GM18909 (cell line): ENCODE results near the gene ASCC3.
A peak's percentile ranks its signal among the peaks of the same experiment; 100 is the strongest.

ENCODE experiments used
- ATAC-seq: cut with Tn5 transposase; IDR thresholded peaks from one replicate; pipeline ENCODE4 v1.9.1; 2021; ENCODE audit warnings: mild to moderate bottlenecking; ENCODE audit not compliant: unreplicated experiment, poor library complexity

ASCC3 gene

GRCh38 chr6:100512203-100512862 lies 368.8 kb downstream of the ASCC3 start:
- ATAC-seq: no peak

- ATAC-seq: no peak
Measured at GRCh38 chr6:100509101-100509500, 372.0 kb downstream of the ASCC3 start.

GRCh38 chr6:100506651-100507050 lies 374.5 kb downstream of the ASCC3 start:
- no peak for ATAC-seq

DNA sequence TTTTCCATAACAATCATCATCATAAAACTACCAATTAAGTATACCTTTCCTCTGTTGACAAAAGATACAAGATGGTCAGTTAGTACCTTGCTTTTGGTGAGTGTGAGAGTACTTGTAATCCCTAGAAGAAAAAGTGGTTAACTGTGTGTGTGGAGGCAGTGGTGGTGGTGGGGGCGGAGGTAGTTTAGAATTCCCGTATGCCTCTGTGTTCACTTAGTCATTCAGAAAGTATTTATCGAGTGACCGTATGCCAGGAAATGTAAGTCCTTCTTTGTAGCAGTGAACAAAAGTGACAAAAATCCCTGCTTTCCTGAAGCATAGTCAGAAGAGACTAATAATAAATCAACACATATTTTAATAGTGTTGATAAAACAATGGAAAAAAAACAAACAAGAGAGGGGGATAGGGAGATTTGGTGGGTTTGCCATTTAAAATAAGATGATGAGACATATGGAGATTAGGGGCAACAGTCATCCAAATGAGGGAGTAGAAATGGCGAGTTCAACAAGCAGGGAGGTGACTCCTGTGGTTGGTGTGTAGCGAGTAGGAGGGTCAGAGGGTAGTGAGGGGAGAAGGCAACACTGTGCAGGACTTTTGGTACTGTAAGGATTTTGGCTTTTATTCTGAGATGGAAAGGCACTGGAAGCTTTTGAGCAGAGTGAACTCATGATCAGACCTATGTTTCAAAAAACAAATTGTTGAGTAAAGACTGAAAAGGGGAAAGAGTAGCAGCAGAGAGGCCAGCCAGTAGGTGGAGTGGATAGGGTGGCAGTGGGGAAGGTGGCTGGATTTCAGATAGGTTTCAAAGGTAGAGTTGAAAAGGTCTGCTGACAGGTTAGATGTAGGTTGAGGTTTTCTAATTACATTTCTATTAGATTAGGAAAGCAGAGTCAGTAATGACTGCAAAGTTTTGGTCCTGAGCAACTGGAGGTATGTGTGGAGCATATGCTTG lies 376.1 kb downstream of the ASCC3 start:
- ATAC-seq: no peak

DNA sequence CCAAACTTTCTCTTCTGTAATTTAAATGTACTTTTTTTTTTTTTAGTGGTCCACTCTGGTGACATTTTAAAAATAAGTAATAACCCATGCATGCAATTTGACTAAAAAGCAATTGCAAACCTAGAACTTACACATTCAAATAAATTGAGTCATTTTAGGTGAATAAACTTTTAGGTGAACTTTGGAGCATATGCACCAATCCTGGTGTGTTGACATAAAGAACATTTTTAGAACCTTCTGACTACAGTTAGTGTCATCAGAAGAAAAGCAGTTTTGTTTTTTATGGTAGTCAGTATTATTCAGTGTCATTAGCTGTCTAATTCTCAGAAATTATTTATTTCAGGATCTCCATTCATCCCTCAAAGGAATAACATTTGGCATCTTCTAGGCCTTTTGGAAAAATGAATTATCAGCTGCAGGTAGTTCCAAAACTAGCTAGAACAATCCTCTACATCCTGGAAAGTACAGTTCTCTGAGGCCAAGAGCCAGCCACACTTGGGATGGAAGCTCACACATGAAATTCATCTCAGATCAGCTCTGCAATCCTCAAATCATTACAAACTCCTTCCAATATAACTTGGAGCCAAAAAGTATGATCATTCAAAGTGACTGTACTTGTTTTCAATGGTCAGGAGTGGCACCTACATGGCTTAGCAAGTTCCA lies 378.0 kb downstream of the ASCC3 start:
- no peak for ATAC-seq

GRCh38 chr6:100493206-100493888 lies 387.8 kb downstream of the ASCC3 start:
- ATAC-seq: no peak

GRCh38 chr6:100491952-100492670 lies 389.0 kb downstream of the ASCC3 start:
- ATAC-seq: no peak

- ATAC-seq: no peak
Measured at GRCh38 chr6:100490065-100490464, 391.1 kb downstream of the ASCC3 start.

DNA sequence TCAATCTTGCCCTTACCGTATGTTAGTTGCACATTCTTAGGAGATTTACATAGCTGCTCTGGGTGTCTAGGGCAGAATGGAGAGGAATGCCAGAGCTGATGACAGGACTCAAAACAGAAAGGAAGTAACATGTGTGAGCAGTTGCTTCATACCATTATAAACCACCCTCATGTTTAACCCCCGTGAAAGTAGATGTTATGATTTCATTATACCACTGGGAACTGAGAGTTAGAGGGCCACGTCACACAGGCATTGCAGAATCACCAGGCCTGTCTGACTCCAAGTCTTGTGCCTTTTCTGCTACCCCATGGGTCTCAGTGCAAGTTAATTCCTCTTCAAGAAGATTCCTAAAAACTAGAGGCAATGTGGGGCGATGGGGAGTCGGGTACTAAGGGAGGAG lies 392.9 kb downstream of the ASCC3 start:
- no peak for ATAC-seq

DNA sequence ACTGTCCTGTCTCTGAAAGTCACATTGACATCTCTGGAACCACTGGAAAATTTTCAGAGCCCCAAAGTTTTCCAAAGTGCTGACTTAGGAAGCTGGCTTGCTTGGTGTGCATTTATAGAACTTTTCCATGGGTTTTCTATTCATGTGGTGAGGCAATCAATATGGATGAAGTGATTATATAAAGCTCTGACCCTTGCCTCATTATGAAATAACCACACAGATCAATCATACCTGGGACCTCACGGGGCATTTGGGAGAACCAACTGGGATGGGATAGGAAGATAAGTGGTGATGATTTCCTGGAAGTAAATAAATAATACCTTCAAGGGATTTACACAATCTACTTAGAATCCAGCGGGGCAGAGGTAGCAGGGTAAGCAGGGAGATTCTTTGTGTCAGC lies 393.5 kb downstream of the ASCC3 start:
- no peak for ATAC-seq

DNA sequence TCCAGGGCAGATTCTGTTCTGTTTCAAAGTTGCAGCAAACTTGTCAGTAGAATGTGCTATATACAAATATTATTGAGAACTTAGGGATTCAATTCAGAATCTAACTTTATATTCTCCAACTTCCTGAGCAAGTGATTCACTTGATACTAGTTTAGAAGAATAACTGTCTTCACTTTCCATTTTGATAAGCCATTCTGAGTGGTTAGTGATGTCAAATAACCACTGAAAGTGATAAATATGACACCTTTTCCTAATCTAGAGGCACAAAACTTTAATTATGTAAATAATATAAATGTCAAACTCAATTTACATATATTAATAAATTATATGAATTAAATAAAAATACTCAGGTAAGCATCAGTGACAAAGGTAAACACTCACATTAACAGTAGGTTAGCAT lies 395.9 kb downstream of the ASCC3 start:
- ATAC-seq: no peak

- peak; percentile 39 for ATAC-seq
Measured at GRCh38 chr6:100484474-100484873, 396.7 kb downstream of the ASCC3 start.

- ATAC-seq: no peak
Measured at GRCh38 chr6:100482698-100483097, 398.4 kb downstream of the ASCC3 start.

- ATAC-seq: peak; percentile 58
Measured at GRCh38 chr6:100479179-100480035, 401.7 kb downstream of the ASCC3 start.

- ATAC-seq: peak; percentile 77
Measured at GRCh38 chr6:100475554-100476320, 405.4 kb downstream of the ASCC3 start.

DNA sequence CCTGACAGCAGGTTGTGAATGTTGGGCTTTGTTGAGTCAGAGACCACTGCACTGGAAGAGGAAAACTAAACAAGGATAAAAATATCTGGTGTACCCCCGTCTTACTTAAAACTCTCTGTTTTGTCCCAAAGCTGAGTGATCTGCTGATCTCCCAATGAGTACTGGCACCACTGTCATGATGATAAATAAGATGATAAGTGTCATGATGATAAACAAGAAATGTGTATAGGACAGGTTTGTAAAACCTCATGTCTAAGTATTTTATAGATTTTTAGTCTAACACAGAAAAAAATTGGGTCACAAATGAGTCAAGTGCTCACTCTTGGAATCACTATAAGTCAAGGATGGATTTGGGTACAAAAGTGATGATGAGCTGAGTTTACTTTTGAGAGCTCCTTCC lies 407.9 kb downstream of the ASCC3 start:
- no peak for ATAC-seq

DNA sequence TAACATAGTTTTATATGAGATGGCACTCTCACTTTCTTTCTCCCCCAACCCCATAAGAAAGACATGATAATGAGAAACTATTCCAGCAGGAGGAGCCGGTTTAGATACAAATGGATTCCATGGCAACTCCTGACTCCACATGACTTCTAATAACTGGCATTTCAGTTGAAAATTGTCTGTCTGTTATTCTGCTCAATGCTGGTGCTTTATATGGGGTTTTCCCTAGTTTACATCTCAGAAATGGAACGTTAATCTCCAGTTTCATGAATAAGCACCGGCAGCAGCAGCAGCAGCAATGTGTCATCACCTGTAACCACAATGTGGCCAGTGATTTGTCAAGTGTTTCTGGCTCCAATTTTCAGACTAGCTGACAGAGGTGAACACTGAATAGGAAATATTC lies 408.5 kb downstream of the ASCC3 start:
- ATAC-seq: peak; percentile 91

GRCh38 chr6:100470422-100471120 lies 410.6 kb downstream of the ASCC3 start:
- no peak for ATAC-seq
